ENCODE results near the gene HDAC7. TPM values are rescaled to one million over a fixed set of nuclear protein-coding genes. Genes with fewer than 3 reads are reported as not detected.

HDAC7 gene
- total and polyA plus RNA-seq, 7 donors, result 11.0 to 27.8 (median 22.2) TPM

DNA sequence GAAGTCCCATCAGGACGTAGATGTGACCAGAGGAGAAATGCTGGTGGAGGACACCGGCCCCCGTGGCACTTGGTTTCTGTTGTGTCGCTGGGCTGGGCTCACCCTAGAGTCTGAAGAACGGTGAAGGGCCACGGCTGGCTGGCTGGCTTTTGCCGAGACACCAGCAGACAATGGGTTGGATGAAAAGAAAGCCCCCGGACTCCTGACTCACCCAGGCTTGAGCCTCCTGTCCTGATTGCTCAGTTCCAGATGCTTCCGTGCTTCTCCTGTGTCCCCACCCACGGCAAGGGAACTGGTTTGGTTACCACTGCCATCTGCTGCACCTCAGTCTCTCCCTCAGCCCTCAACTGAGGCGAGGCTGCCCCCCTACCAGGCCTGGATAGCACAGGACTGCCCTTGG, 84.1 kb downstream of the HDAC7 start:
- DNase-seq (no peak), ATAC-seq (no peak)
- H3K27me3 ChIP-seq (ENCODE audit: insufficient read depth in 3 of 3, low read length in 2 of 3), result no peaks in the 10 kb centered on the region
- no peak overlapping the region for H3K4me3 ChIP-seq
- H3K36me3 ChIP-seq (ENCODE audit: insufficient read depth in 1 of 2, low read depth in 1 of 2), result no peaks in the 10 kb centered on the region
- TF ChIP-seq, protein P1, sequence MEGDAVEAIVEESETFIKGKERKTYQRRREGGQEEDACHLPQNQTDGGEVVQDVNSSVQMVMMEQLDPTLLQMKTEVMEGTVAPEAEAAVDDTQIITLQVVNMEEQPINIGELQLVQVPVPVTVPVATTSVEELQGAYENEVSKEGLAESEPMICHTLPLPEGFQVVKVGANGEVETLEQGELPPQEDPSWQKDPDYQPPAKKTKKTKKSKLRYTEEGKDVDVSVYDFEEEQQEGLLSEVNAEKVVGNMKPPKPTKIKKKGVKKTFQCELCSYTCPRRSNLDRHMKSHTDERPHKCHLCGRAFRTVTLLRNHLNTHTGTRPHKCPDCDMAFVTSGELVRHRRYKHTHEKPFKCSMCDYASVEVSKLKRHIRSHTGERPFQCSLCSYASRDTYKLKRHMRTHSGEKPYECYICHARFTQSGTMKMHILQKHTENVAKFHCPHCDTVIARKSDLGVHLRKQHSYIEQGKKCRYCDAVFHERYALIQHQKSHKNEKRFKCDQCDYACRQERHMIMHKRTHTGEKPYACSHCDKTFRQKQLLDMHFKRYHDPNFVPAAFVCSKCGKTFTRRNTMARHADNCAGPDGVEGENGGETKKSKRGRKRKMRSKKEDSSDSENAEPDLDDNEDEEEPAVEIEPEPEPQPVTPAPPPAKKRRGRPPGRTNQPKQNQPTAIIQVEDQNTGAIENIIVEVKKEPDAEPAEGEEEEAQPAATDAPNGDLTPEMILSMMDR (IDR thresholded peaks at IDR 0.05), result no peak
- intact Hi-C loops (cut with DNase I), result no loop called here
- 75 to 89% (median 81%) methylated on average over 9 to 11 of the region's 11 CpGs for WGBS, 3 donors
- peak overlapping the region; percentile 58 for H3K27ac ChIP-seq
- peaks cover 39% of the 10 kb centered on the region for H3K4me1 ChIP-seq
- no peaks in the 10 kb centered on the region for H3K9me3 ChIP-seq

DNA sequence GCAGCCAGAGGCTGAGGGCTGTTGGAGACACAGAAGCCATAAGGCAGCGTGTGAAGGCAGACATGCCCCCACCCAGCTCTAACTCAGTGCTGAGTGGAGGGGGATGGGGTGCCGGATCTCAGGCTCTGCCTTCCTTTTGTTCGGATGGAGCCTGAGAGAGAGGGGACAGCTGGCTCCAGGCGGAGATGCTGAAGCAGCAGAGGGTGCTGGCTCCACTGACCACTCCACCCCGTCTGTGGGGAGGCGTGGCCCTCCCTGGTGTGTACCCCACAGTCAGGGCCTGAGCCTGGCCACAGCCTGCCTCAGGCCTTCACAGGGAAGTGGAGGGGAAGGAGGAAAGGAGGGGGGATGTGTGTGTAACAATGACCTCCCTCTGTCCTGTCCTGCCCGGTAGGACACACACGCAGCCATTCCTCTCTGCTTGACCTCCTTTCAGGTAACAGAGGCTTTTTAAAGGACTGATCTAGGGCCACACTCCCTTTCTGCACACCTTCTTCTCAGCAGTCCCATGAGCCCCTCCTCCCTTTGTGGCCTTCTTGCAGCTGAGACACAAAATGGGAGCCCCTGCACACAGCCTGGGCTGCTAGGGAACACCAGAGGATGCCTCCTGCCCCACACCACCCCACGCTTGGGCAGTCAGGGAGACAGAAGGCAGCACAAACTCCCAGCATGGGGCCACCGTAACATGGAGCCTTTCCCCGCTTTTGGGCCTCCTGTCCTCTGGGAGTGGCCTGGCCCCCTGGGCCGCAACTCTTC, 84.8 kb downstream of the HDAC7 start:
- no peaks in the 10 kb centered on the region for H3K9me3 ChIP-seq
- TF ChIP-seq, protein P1 (IDR thresholded peaks at IDR 0.05), result no peak
- no peak for DNase-seq
- no peak for ATAC-seq
- H3K27me3 ChIP-seq (ENCODE audit: insufficient read depth in 3 of 3, low read length in 2 of 3), result no peaks in the 10 kb centered on the region
- H3K36me3 ChIP-seq (ENCODE audit: insufficient read depth in 1 of 2, low read depth in 1 of 2), result no peaks in the 10 kb centered on the region
- H3K27ac ChIP-seq, result peak overlapping the region; percentile 30
- no peak overlapping the region for H3K4me3 ChIP-seq
- peaks cover 46% of the 10 kb centered on the region for H3K4me1 ChIP-seq
- WGBS, 3 donors, result 69 to 75% (median 74%) methylated on average over 11 to 12 of the region's 12 CpGs
- intact Hi-C loops (cut with DNase I), result no loop called here

DNA sequence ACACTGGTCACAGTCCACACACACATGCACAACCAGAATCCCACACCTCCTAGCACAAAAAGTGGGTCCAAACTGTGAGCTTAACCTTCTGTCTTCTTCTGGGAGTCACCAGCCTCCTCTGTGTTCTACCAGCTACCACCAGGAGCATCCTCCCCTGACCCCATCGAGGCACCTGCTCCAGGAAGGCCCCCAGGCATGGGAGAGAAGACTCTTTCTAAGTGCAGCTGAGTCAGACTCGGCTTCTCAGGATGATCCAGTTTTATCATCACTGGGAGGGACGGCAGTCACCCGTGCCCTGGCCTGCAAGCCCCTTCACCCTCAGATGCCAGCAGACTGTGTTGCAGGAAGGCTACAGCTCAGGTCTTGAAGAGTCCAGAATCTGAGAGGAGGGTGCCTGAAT, 86.6 kb downstream of the HDAC7 start:
- no peaks in the 10 kb centered on the region for H3K27me3 ChIP-seq (ENCODE audit: insufficient read depth in 3 of 3, low read length in 2 of 3)
- intact Hi-C loops (cut with DNase I), result no loop called here
- H3K4me1 ChIP-seq, result peaks cover 46% of the 10 kb centered on the region
- ATAC-seq (no peak), DNase-seq (no peak)
- H3K36me3 ChIP-seq (ENCODE audit: insufficient read depth in 1 of 2, low read depth in 1 of 2), result no peaks in the 10 kb centered on the region
- 87 to 92% (median 90%) methylated on average over 4 of the region's 4 CpGs for WGBS, 3 donors
- H3K9me3 ChIP-seq, result no peaks in the 10 kb centered on the region
- H3K4me3 ChIP-seq, result no peak overlapping the region
- TF ChIP-seq, protein P1 (IDR thresholded peaks at IDR 0.05), result no peak
- no peak overlapping the region for H3K27ac ChIP-seq

Other genes with a start within 250 kb of the HDAC7 start
- 10 to 100 TPM; 24.1 to 28.5 (median 27.4) TPM for gene RPAP3, start 113.9 kb downstream of the HDAC7 start, total RNA-seq
- gene RPAP3, start 113.9 kb downstream of the HDAC7 start, polyA plus RNA-seq, result 10 to 100 TPM; 18.8 to 43.2 (median 20.9) TPM
- under 1 TPM in 2 of 4 donors, not detected in 2; 0.13 to 0.15 TPM for gene ENDOU, start 94.4 kb downstream of the HDAC7 start, total RNA-seq
- under 1 TPM in 2 of 3 donors, not detected in 1; 0.25 to 0.82 TPM for gene ENDOU, start 94.4 kb downstream of the HDAC7 start, polyA plus RNA-seq
- 10 to 100 TPM in 2 of 4 donors, 1 to 10 TPM in 2; 5.1 to 28.8 (median 11.7) TPM for gene RAPGEF3, start 61.0 kb downstream of the HDAC7 start, total RNA-seq
- 10 to 100 TPM; 11.7 to 29.9 (median 15.0) TPM for gene RAPGEF3, start 61.0 kb downstream of the HDAC7 start, polyA plus RNA-seq
- 10 to 100 TPM; 21.8 to 28.7 (median 27.3) TPM for gene SLC48A1, start 46.7 kb downstream of the HDAC7 start, total RNA-seq
- 10 to 100 TPM; 12.7 to 23.5 (median 19.6) TPM for gene SLC48A1, start 46.7 kb downstream of the HDAC7 start, polyA plus RNA-seq
- 1 to 10 TPM; 2.5 to 6.1 (median 4.5) TPM for gene VDR, start 85.1 kb upstream of the HDAC7 start, total RNA-seq
- 1 to 10 TPM in 1 of 3 donors, under 1 TPM in 2; 0.62 to 3.0 (median 0.74) TPM for gene VDR, start 85.1 kb upstream of the HDAC7 start, polyA plus RNA-seq
- gene TMEM106C, start 143.7 kb upstream of the HDAC7 start, total RNA-seq, result 10 to 100 TPM in 3 of 4 donors, 1 to 10 TPM in 1; 7.7 to 15.8 (median 12.6) TPM
- gene TMEM106C, start 143.7 kb upstream of the HDAC7 start, polyA plus RNA-seq, result 10 to 100 TPM; 14.3 to 33.4 (median 14.7) TPM
- under 1 TPM in 1 of 4 donors, not detected in 3; 0.06 TPM for gene COL2A1, start 184.6 kb upstream of the HDAC7 start, total RNA-seq
- gene COL2A1, start 184.6 kb upstream of the HDAC7 start, polyA plus RNA-seq, result under 1 TPM in 2 of 3 donors, not detected in 1; 0.07 to 0.41 TPM